HepG2 (cell line): ENCODE measurements around the gene TUBGCP3. TPM values are rescaled to one million over a fixed set of nuclear protein-coding genes. Genes with fewer than 3 reads are reported as not detected.

Experiments
- ATAC-seq: fragments of 200-7000 bp; cut with Tn5 transposase; 3 replicates; pipeline ENCODE4 v1.9.1; 2020; ENCODE audit warnings: mild to moderate bottlenecking, moderate library complexity
- BruUV-seq: library from RNA; stranded (reverse); fragments of 400-500 nt; replicated peaks from 2 replicates; lab custom pipeline; 2021; lab: Mats Ljungman, UMichigan
- CTCF ChIA-PET: fragments of 300-600 bp; formaldehyde crosslinking; extraction: SDS; loops from one replicate; lab custom pipeline; 2021; ENCODE audit warnings: low total read pairs, inconsistent platforms, low intra/inter-chr PET ratio; lab: Yijun Ruan, JAX
- POLR2A ChIA-PET: fragments of 350-600 bp; sonication (Branson Sonifier 250); formaldehyde crosslinking; loops from one replicate; lab custom pipeline; 2020; ENCODE audit warnings: antibody characterized with exemption, inconsistent platforms; lab: Yijun Ruan, JAX
- DNase-seq: peaks from one replicate; pipeline ENCODE4 v3.0.0-alpha.2; 2015; ENCODE audit warnings: low spot score
- FAIRE-seq: peaks from 3 replicates; lab custom pipeline; 2011; peaks lifted over from hg19 to GRCh38; lab: Jason Lieb, UNC
- H2AFZ ChIP-seq: one replicate; pipeline ENCODE4 v1.6.1; 2011; ENCODE audit warnings: low read length, inconsistent platforms
- H3K27ac ChIP-seq: fragments of 300-600 bp; 3 replicates; pipeline ENCODE4 v1.8.0; 2011; ENCODE audit warnings: mixed run types, mild to moderate bottlenecking, mixed read lengths, low read length, inconsistent platforms; ENCODE audit not compliant: insufficient read depth; ENCODE audit errors: extremely low read length
- H3K27me3 ChIP-seq, 2 experiments: fragments of 200-600 bp in 1 of 2; 2 replicates in 1 of 2; 3 replicates in 1 of 2; pipeline versions ENCODE4 v1.6.0 to v1.8.0; 2011; ENCODE audit warnings: low read length in 2 of 2, mild to moderate bottlenecking in 2 of 2, moderate library complexity in 2 of 2, inconsistent platforms in 1 of 2; ENCODE audit not compliant: insufficient read depth in 2 of 2, control insufficient read depth in 1 of 2
- H3K36me3 ChIP-seq, 2 experiments: fragments of 200-600 bp in 1 of 2; replicated peaks in 1 of 2; 2 replicates in 1 of 2; 3 replicates in 1 of 2; pipeline versions ENCODE4 v1.5.1 to v1.8.0; 2011; ENCODE audit warnings: low read length in 2 of 2, inconsistent platforms in 1 of 2; ENCODE audit not compliant: insufficient read depth in 2 of 2, control insufficient read depth in 1 of 2
- H3K4me1 ChIP-seq: 2 replicates; pipeline ENCODE4 v1.5.1; 2012; ENCODE audit warnings: low read length, inconsistent platforms; ENCODE audit not compliant: insufficient read depth
- H3K4me2 ChIP-seq: 2 replicates; pipeline ENCODE4 v1.6.0; 2011; ENCODE audit warnings: low read depth, low read length, inconsistent platforms
- H3K4me3 ChIP-seq, 3 experiments: fragments of 200-600 bp in 1 of 3; sonication (generic), shearing (Covaris generic) in 1 of 3; replicated peaks in 1 of 3; 2 replicates each; pipeline ENCODE4 v1.5.1; 2011 to 2016; ENCODE audit warnings: low read length in 3 of 3, inconsistent platforms in 2 of 3, low read depth in 2 of 3, mild to moderate bottlenecking in 2 of 3, control low read depth in 1 of 3, mixed read lengths in 1 of 3; ENCODE audit not compliant: insufficient read depth in 1 of 3
- H3K79me2 ChIP-seq: one replicate; pipeline ENCODE4 v1.6.1; 2011; ENCODE audit warnings: low read length, inconsistent platforms; ENCODE audit not compliant: insufficient read depth
- H3K9ac ChIP-seq: 2 replicates; pipeline ENCODE4 v1.6.0; 2011; ENCODE audit warnings: mild to moderate bottlenecking, low read depth, low read length, inconsistent platforms; ENCODE audit not compliant: insufficient read depth
- H3K9me3 ChIP-seq: 2 replicates; pipeline ENCODE4 v1.5.1; 2012; ENCODE audit warnings: mild to moderate bottlenecking, low read length
- H4K20me1 ChIP-seq: 2 replicates; pipeline ENCODE4 v1.6.0; 2011; ENCODE audit warnings: inconsistent platforms, mild to moderate bottlenecking, low read length, moderate library complexity; ENCODE audit not compliant: insufficient read depth
- ATF3 ChIP-seq: sonication (generic); formaldehyde crosslinking; IDR thresholded peaks from 2 replicates; pipeline ENCODE4 v1.4.0; 2020; ENCODE audit warnings: missing genetic modification reagents
- ATRX ChIP-seq: sonication (generic); formaldehyde crosslinking; IDR thresholded peaks from 2 replicates; pipeline ENCODE4 v1.4.0; 2020; ENCODE audit warnings: missing genetic modification reagents, borderline replicate concordance
- CBFB ChIP-seq: sonication (generic); formaldehyde crosslinking; IDR thresholded peaks from 2 replicates; pipeline ENCODE4 v1.4.0; 2020; ENCODE audit warnings: missing genetic modification reagents
- FOSL1 ChIP-seq: sonication (generic); formaldehyde crosslinking; IDR thresholded peaks from 2 replicates; pipeline ENCODE4 v1.9.0; 2021; ENCODE audit warnings: missing genetic modification reagents, borderline replicate concordance
- KMT2B ChIP-seq: IDR thresholded peaks from 2 replicates; pipeline ENCODE4 v1.6.1; 2016; ENCODE audit warnings: missing genetic modification reagents, missing compliant biosample characterization
- MAX ChIP-seq: IDR thresholded peaks from 2 replicates; pipeline ENCODE4 v1.6.1; 2012; ENCODE audit warnings: inconsistent platforms
- NR2F1 ChIP-seq, 2 experiments: fragments of 450-650 bp in 1 of 2; formaldehyde crosslinking in 1 of 2; IDR thresholded peaks; 2 replicates each; pipeline versions ENCODE4 v1.5.0 to v1.6.1; 2016 to 2020; ENCODE audit warnings: mild to moderate bottlenecking in 1 of 2, missing compliant biosample characterization in 1 of 2, missing genetic modification reagents in 1 of 2, moderate library complexity in 1 of 2
- NR2F6 ChIP-seq, 2 experiments: IDR thresholded peaks; 2 replicates each; pipeline ENCODE4 v1.6.1; 2016; ENCODE audit warnings: antibody characterized with exemption in 1 of 2, mild to moderate bottlenecking in 1 of 2
- PITX1 ChIP-seq: sonication (generic); formaldehyde crosslinking; IDR thresholded peaks from 2 replicates; pipeline ENCODE4 v1.5.1; 2020; ENCODE audit warnings: mild to moderate bottlenecking, missing genetic modification reagents
- RFXANK ChIP-seq: IDR thresholded peaks from 2 replicates; pipeline ENCODE4 v1.6.1; 2016
- YEATS2 ChIP-seq: sonication (generic); formaldehyde crosslinking; IDR thresholded peaks from 2 replicates; pipeline ENCODE4 v1.4.0; 2020; ENCODE audit warnings: missing genetic modification reagents, borderline replicate concordance
- ZFP82 ChIP-seq: sonication (generic); formaldehyde crosslinking; IDR thresholded peaks from 2 replicates; pipeline ENCODE4 v1.5.1; 2020; ENCODE audit warnings: mild to moderate bottlenecking, missing genetic modification reagents, borderline replicate concordance
- ZNF205 ChIP-seq: IDR thresholded peaks from 2 replicates; pipeline ENCODE4 v1.6.1; 2018; ENCODE audit warnings: missing biosample characterization, missing genetic modification reagents
- ZNF441 ChIP-seq: sonication (generic); formaldehyde crosslinking; IDR thresholded peaks from 2 replicates; pipeline ENCODE4 v1.7.0; 2021; ENCODE audit warnings: missing genetic modification reagents, borderline replicate concordance
- ZSCAN5A ChIP-seq: sonication (generic); formaldehyde crosslinking; IDR thresholded peaks from 2 replicates; pipeline ENCODE4 v1.8.0; 2022; ENCODE audit warnings: mild to moderate bottlenecking, missing genetic modification reagents, borderline replicate concordance
- WGBS: methylation state at CpG from one replicate; pipeline ENCODE4 v1.1.6; 2017; ENCODE audit warnings: low lambda C conversion rate; 5-methylcytosine and 5-hydroxymethylcytosine counted together
- in situ Hi-C: cut with HindIII; loops from 2 replicates; pipeline ENCODE4 v1.10.0; 2017; ENCODE audit warnings: low pct_unique_long_range_greater_than_20kb; ENCODE audit not compliant: extremely low pct_ligation_motif_present
- intact Hi-C: fragments of 100-400 bp; cut with micrococcal nuclease; formaldehyde crosslinking; loops from one replicate; pipeline ENCODE4 v1.10.0; 2022; ENCODE audit not compliant: unreplicated experiment
- polyA plus RNA-seq, 8 experiments: library from polyadenylated mRNA; depleted of rRNA in 3 of 8; stranded (reverse) in 7 of 8; unstranded in 1 of 8; fragments of >200 nt; fragmentation: Illumina TruSeq in 4 of 8; extraction: Trizol in 4 of 8; gene quantifications; 2 replicates each; pipeline versions ENCODE4 v1.2.1 to v1.2.3, GENCODE V29; 2011 to 2016; ENCODE audit warnings: low read depth in 4 of 8, missing spikeins in 1 of 8, mixed read lengths in 1 of 8; ENCODE audit not compliant: insufficient read depth in 1 of 8
- total RNA-seq, 5 experiments: library from RNA; depleted of rRNA; stranded (reverse); fragments of >200 nt; fragmentation: Illumina TruSeq; extraction: Trizol; gene quantifications; 2 replicates each; pipeline ENCODE4 v1.2.3, GENCODE V29; 2016; ENCODE audit warnings: low read depth in 1 of 5

TUBGCP3 gene
- total and polyA plus RNA-seq, 2 of the 13 experiments (the other 11 are each of a cell fraction or from before 2014, with no cell fraction given) = 12.6 to 15.5 TPM

- TF ChIP-seq CBFB = no peak
- TF ChIP-seq, all 625 proteins: peak for 10
Measured at GRCh38 chr13:112588490-112589297, 741 bp upstream of the TUBGCP3 start (continued).

- ChIA-PET POLR2A (interaction anchor here (0.7 to 2.1 kb wide), 10 partner anchors 8 to 342 kb away, joined by 3 to 5 read pairs (median 3); no protein-coding TSS in a partner anchor), CTCF (no interaction called here)
- Histone ChIP-seq H2AFZ (peak overlapping the region; percentile 50), H3K27ac (peak overlapping the region; percentile 99), H3K9ac (peak overlapping the region; percentile 90), H3K4me3 (peak overlapping the region; percentile 65 to 84 (median 76)), H3K79me2 (peaks cover 48% of the 10 kb centered on the region), H4K20me1 (no peaks in the 10 kb centered on the region), H3K4me1 (peaks cover 39% of the 10 kb centered on the region), H3K36me3 (peaks cover 2 to 4% of the 10 kb centered on the region in 2 experiments; a peak in 2 of 5 replicates), H3K4me2 (peak overlapping the region; percentile 79), H3K27me3 (no peaks in the 10 kb centered on the region), H3K9me3 (no peaks in the 10 kb centered on the region)
- FAIRE-seq = peak; percentile 37
- in situ Hi-C loops (no loop called here), intact Hi-C loops (no loop called here)
- peak; percentile 95 for ATAC-seq
- BruUV-seq = no TSS peak
- peak; percentile 72 for DNase-seq
- WGBS = under 1% methylated on average over 17 of the region's 42 CpGs
- TF ChIP-seq ZFP82 (CRISPR knock-in tag) = 0 out of 2 replicates have a peak, but pooled peaks have one; percentile 30
- peak; percentile 90 for TF ChIP-seq ZNF441 (CRISPR knock-in tag)
- no peak for TF ChIP-seq ATRX (CRISPR knock-in tag)
- 0 out of 2 replicates have a peak, but pooled peaks have one; percentile 34 for TF ChIP-seq ZSCAN5A
- 0 out of 2 replicates have a peak, but pooled peaks have one; percentile 38 for TF ChIP-seq YEATS2 (CRISPR knock-in tag)
- TF ChIP-seq MAX = no peak
- TF ChIP-seq RFXANK (CRISPR knock-in tag) = no peak
- peak; percentile 18 to 58; a peak in 1 of 4 replicates for TF ChIP-seq NR2F1 (CRISPR knock-in tag; IDR thresholded peaks at IDR 0.05)
- TF ChIP-seq PITX1 = peak; percentile 1; the same call in 1 of the 2 replicates
- peak; percentile 61; the same call in 1 of the 2 replicates for TF ChIP-seq FOSL1 (CRISPR knock-in tag)
- TF ChIP-seq ZNF205 (CRISPR knock-in tag) = peak; percentile 17; the same call in 1 of the 2 replicates
- TF ChIP-seq NR2F6 (IDR thresholded peaks at IDR 0.05) = no peak
- TF ChIP-seq NR2F6 (CRISPR knock-in tag; IDR thresholded peaks at IDR 0.05) = peak; percentile 66
- peak; percentile 70; the same call in 1 of the 2 replicates for TF ChIP-seq ATF3 (CRISPR knock-in tag)
- TF ChIP-seq KMT2B (CRISPR knock-in tag) = peak; percentile 36
Measured at GRCh38 chr13:112587212-112587763, 665 bp downstream of the TUBGCP3 start.
